IPS-15b (cell line): Measurements from ENCODE around the gene ISL1.

ENCODE experiments used
- H3K27me3 ChIP-seq: one replicate; pipeline ENCODE4 v1.6.1; 2013; ENCODE audit warnings: low read length; ENCODE audit not compliant: control insufficient read depth, insufficient read depth
- H3K36me3 ChIP-seq: one replicate; pipeline ENCODE4 v1.6.1; 2013; ENCODE audit warnings: low read length; ENCODE audit not compliant: control insufficient read depth, insufficient read depth
- H3K4me1 ChIP-seq: one replicate; pipeline ENCODE4 v1.6.1; 2013; ENCODE audit warnings: mild to moderate bottlenecking, low read length; ENCODE audit not compliant: control insufficient read depth, insufficient read depth
- H3K4me3 ChIP-seq: one replicate; pipeline ENCODE4 v1.5.1; 2013; ENCODE audit warnings: low read depth, low read length
- H3K9ac ChIP-seq: one replicate; pipeline ENCODE4 v1.6.1; 2013; ENCODE audit warnings: low read depth, mild to moderate bottlenecking, low read length
- H3K9me3 ChIP-seq: one replicate; pipeline ENCODE4 v1.6.1; 2013; ENCODE audit warnings: mild to moderate bottlenecking, low read length; ENCODE audit not compliant: control insufficient read depth, insufficient read depth

The ISL1 gene

DNA sequence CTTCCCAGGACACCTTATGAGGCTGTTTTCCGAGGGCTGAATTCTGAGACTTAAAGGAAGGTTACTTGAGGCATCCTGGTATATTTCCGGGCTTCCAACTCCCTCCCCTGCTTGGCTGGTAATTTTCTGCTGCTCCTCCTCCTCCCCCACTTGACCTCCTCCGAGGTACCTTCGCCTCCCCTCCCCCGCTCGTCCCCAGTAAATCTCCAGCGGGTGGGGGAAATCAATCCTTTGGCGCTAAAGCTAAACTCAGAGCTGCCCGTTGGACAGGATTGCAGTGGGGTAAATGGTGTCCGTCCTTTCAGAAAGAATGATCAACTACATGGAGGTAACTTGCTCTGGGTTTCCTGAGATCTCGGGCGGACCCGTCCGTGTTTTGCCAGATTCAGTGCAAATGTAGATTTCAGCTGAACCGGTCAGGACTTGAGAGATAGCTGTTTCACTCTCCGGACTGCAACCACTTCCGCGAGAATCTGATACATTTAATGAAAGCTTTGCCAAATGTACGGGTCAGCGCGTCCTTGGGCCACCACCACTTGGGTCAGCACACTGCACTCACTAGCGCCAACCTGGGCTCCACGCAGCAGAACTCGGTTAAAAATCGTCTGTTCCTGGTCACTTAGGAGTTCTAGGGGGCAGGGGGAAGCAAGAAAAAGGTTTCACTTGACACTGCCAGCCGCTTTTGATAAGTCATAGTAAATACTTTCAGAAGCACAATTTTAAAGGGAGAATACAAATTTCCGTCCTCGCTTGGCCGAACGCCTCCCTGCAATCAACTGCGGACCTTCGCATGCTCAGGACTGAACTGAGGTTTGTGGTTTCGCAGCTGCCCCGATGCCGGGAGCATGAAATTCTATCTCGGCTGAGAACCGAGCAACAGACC is 4.6 kb upstream of the ISL1 start:
- peak overlapping the region; percentile 62 for H3K4me3 ChIP-seq
- H3K27me3 ChIP-seq = peaks cover 92% of the 10 kb centered on the region
- H3K9me3 ChIP-seq = no peaks in the 10 kb centered on the region
- no peaks in the 10 kb centered on the region for H3K36me3 ChIP-seq
- H3K4me1 ChIP-seq = peaks cover 35% of the 10 kb centered on the region
- H3K9ac ChIP-seq = no peak overlapping the region

DNA sequence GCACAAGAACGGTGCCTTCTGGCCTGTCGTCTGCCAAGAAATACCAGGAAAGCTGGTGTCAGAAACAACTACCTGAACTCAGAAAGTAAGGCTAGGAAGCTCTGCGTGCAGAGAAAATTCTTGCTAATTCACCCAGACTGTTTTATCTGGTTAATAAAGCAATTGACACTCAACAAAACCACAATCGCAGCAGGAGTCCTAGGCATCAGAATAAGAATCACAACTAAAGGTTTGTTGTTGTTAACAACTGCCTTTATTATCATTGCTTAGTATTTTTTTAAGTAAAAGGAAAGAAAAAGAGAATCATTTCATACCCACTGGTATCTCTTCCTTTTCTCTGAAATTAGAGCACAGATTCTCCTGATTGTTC is 3.9 kb upstream of the ISL1 start:
- H3K4me1 ChIP-seq = peaks cover 36% of the 10 kb centered on the region
- no peaks in the 10 kb centered on the region for H3K36me3 ChIP-seq
- no peaks in the 10 kb centered on the region for H3K9me3 ChIP-seq
- H3K9ac ChIP-seq = no peak overlapping the region
- H3K27me3 ChIP-seq = peaks cover 92% of the 10 kb centered on the region
- peak overlapping the region; percentile 62 for H3K4me3 ChIP-seq

DNA sequence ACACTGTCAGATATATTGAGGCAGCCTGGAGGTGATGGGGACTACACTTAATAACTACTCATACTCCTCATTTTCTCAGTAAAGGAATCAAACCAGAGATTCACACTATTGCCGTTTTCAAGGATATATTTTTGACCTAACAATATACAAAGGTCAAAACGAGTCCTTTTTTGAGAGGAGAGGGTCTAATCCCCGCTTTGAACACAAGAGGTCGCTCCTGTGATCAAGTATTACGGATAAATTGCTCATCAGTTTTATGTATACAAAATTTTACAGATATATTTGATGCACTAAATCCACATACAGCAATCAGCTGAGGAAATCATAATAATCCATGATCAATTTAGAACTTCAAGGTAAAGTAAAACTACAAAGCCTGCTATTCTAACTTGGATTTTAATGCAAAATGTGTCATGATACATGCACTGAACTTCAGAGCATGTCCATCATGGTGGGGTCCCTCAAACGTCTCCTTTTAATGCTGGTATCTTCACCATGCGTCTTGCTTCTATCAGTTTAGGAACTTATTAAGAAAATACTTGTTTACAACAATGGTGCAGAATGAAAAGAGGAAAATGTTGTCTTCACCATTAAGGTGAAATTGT is 2.5 kb upstream of the ISL1 start:
- H3K36me3 ChIP-seq = no peaks in the 10 kb centered on the region
- H3K27me3 ChIP-seq = peaks cover 92% of the 10 kb centered on the region
- H3K9me3 ChIP-seq = no peaks in the 10 kb centered on the region
- H3K9ac ChIP-seq = no peak overlapping the region
- H3K4me3 ChIP-seq = no peak overlapping the region
- peaks cover 40% of the 10 kb centered on the region for H3K4me1 ChIP-seq

DNA sequence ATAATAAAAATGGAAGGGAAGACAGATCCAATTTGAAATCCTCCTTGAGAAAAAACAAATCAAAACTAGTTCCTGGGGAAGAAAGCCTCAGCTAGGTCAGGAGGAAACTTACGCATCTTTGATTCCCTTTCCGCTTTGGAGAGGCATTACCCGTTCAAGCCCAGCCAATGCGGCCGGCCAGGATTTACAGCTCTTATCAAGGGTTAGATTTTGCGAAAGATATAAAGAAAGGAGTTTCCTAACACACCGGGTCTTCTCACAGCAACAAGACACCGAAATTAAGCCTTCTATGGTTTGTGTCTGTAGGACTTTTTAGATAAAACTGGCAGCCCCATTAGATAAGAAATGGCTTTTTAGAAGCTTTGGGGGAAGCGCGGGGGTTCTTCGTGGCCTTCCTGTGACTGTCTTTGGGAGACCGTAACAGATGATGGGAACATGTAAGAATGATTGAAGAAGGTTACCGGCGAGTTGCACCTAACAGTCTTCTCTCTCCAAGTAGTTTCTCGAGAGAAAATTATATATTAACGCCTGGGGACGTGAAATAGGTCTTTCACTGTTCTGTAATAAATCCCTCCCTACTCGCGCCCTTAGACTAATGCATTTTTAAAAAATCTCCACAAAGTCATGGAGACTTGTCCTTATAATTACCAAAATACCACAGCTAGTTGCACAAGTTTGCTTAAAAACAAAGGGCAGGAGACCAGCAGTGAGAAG is 1.3 kb upstream of the ISL1 start:
- Histone ChIP-seq H3K27me3 (peaks cover 92% of the 10 kb centered on the region), H3K4me1 (peaks cover 36% of the 10 kb centered on the region)

DNA sequence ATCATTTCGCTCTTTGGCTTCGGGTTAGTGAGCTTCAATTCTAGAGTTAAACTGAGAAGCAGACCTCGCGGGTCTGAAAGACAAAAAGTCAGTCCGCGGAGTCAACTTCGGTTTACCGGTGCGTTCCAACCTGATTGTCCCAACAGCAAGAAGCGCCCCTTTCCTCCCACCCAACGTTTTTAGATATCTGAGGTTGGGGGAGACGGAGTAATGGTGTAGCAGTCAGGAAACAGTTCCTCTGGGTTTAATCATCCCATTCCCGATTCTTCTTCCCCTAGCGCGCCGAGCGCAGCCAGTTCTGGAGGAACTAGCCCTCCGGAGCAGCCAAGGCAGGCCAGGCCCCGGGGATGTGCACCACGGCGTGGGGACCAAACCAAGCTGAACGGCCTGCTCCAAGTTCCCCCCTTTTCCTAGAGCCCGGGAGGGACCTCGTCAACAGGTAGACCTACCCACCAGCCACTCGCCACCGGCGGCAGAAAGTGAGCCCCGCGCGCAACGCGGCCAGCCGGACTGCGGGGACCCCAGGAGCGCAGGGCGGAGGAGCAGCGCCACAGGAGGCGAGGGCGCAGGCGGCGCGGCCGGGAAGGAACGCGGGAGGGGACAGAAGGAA is 622 bp upstream of the ISL1 start:
- H3K9me3 ChIP-seq = no peaks in the 10 kb centered on the region
- H3K27me3 ChIP-seq = peaks cover 92% of the 10 kb centered on the region
- peak overlapping the region; percentile 43 for H3K4me3 ChIP-seq
- H3K36me3 ChIP-seq = no peaks in the 10 kb centered on the region
- H3K9ac ChIP-seq = peak overlapping the region; percentile 50
- H3K4me1 ChIP-seq = peaks cover 35% of the 10 kb centered on the region

More for the DNA sequence above, 1.3 kb upstream of the ISL1 start:
- no peak overlapping the region for H3K9ac ChIP-seq
- no peaks in the 10 kb centered on the region for H3K36me3 ChIP-seq
- H3K4me3 ChIP-seq = peak overlapping the region; percentile 43
- no peaks in the 10 kb centered on the region for H3K9me3 ChIP-seq

DNA sequence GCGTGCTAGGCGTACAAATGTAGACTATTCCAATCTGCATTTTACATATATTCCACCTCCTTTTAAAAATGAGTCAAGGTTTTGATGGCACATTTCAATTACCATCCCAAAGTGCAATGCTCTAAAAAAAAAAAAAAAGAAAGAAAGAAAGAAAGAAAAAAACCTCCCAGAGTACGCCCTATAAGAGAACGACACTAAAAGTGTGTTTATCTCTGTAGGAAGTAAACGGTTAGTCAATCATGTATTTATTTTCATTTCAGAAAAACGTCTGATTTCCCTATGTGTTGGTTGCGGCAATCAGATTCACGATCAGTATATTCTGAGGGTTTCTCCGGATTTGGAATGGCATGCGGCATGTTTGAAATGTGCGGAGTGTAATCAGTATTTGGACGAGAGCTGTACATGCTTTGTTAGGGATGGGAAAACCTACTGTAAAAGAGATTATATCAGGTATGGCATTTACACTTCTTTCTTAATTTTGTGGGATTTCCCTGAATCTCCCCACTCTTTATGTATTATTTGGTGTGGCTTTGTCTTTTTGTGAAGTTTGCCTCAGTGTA is 1.1 kb downstream of the ISL1 start:
- H3K27me3 ChIP-seq = peaks cover 92% of the 10 kb centered on the region
- H3K9ac ChIP-seq = no peak overlapping the region
- H3K4me3 ChIP-seq = peak overlapping the region; percentile 43
- H3K9me3 ChIP-seq = no peaks in the 10 kb centered on the region
- H3K4me1 ChIP-seq = peaks cover 37% of the 10 kb centered on the region
- no peaks in the 10 kb centered on the region for H3K36me3 ChIP-seq

DNA sequence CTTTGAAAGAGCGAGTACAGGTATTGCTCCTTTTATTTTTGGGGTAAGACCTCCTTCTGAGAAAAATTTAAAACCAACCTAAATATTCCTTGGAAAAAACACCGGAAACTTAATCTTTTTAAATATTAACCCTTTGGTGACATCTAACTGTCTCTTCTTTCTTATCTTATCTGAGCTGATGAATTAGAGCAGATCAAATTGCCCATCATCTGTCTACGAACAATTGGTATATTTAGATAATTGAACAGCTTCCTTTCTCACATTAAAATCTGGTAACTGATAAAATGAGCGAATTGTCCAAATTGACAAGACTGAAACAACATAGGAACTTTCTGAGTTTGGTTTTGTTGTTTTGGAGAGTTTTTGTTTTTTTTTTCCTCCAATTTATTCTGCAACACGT is 2.0 kb downstream of the ISL1 start:
- H3K9me3 ChIP-seq = no peaks in the 10 kb centered on the region
- peaks cover 31% of the 10 kb centered on the region for H3K4me1 ChIP-seq
- H3K4me3 ChIP-seq = no peak overlapping the region
- no peak overlapping the region for H3K9ac ChIP-seq
- peaks cover 92% of the 10 kb centered on the region for H3K27me3 ChIP-seq
- H3K36me3 ChIP-seq = no peaks in the 10 kb centered on the region

DNA sequence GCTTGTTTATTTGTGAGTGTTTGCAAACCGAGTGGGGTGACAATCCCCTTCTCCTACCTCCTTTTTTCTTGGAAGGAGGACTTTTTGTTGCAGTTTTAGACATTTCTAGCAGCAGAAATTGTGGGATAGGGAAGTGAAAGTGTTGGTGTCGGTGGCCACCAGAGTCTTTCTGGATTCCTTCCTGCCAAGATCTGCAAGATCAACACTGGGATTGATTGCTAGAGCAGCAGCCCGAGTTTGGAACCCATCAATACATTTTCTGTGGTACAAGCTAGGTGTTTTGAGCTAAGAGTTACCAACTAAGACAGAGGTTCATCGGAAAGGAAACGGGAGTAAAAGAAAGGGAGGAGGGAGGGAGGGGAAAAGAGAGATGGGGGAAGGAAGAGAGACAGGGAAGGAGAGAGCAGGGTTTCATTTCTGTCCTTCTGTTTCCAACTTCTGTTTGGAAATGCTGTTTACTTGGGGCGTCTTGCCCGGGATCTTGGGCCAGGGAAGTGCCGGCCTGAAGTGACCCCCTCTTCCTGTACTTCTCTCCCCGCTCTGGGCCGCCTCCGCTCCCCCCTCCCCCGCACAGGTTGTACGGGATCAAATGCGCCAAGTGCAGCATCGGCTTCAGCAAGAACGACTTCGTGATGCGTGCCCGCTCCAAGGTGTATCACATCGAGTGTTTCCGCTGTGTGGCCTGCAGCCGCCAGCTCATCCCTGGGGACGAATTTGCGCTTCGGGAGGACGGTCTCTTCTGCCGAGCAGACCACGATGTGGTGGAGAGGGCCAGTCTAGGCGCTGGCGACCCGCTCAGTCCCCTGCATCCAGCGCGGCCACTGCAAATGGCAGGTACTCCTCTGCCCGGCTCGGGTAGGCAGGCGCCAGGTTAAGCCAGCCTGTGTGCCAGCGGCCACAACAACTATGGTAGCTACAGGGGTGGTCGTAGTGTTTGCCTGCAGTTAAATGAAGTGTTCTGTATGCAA is 4.0 kb downstream of the ISL1 start:
- Histone ChIP-seq H3K27me3 (peaks cover 92% of the 10 kb centered on the region), H3K9me3 (no peaks in the 10 kb centered on the region), H3K9ac (no peak overlapping the region), H3K36me3 (no peaks in the 10 kb centered on the region), H3K4me3 (peak overlapping the region; percentile 66), H3K4me1 (peaks cover 21% of the 10 kb centered on the region)

DNA sequence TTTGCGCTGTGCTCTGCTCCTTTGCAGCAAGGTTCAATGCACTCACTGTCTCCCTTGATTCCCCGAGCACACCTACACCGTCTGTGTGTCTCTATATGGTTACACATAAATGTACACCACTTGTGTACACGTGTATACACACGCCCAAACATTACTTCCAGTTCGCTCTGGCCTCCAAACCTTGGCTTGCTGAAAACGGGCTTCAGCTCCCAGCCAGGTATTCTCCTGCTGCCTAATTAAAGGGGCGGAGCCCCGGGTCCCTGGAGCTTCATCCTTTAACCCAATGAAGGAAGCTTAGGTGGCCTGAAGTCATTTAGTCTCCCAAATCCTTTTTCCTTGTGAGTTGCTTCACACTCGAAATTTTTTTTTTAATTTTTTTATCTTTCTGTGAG is 4.6 kb downstream of the ISL1 start:
- H3K4me1 ChIP-seq = peaks cover 28% of the 10 kb centered on the region
- peaks cover 93% of the 10 kb centered on the region for H3K27me3 ChIP-seq
- H3K9ac ChIP-seq = no peak overlapping the region
- no peaks in the 10 kb centered on the region for H3K36me3 ChIP-seq
- H3K9me3 ChIP-seq = no peaks in the 10 kb centered on the region
- H3K4me3 ChIP-seq = peak overlapping the region; percentile 66

DNA sequence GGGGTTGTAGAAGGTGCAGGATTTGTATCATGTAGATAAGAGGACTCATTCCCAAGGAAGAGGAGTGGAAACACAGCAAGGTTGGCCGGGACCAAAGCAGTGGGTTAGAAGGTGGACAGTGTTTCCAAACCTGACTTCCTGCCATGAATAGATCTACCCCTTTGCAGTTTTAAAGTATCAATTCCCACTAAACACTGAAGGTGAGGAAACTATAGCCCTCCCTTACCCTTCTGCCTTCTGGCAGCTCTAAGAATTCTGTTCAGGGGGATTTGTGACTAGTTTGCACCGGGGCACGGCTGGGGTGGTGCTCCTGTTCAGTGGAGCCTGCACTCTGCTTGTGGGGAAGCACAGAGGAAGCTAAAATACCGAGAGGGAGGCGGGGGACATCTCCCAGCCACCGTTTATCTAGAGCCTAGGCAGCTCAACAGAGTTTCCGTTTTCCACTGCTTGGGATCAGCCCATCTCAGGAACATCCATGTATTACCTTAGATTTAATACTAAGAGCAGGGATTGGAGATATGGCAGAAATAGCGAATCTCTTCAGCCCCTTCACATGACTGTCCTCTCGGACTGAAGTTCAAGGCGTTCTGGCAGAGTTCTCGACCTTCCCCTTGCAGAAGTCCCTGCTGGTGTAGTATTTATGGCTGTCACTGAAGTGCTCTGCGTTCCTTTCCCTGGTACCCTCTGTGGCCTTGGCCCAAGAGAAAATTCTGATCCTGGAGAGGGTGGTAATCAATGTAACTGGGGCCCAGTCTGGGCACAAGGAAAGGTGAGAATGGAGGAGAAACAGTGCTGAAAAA is 5.4 kb downstream of the ISL1 start:
- H3K9me3 ChIP-seq = no peaks in the 10 kb centered on the region
- peak overlapping the region; percentile 18 for H3K4me3 ChIP-seq
- H3K9ac ChIP-seq = no peak overlapping the region
- H3K27me3 ChIP-seq = peaks cover 99% of the 10 kb centered on the region
- no peaks in the 10 kb centered on the region for H3K36me3 ChIP-seq
- peaks cover 36% of the 10 kb centered on the region for H3K4me1 ChIP-seq
